Lower leg skin (tissue), 3 donors: ENCODE measurements around the gene IFT122.

ENCODE experiments used
- POLR2A ChIP-seq, 2 donors: fragments of 450-650 bp; IDR thresholded peaks; one replicate each; pipeline ENCODE4 v1.6.1; 2016 to 2017; ENCODE audit warnings: antibody characterized with exemption in 2 of 2, mild to moderate bottlenecking in 1 of 2, moderate library complexity in 1 of 2
- TF ChIP-seq, protein P1 (sequence below), 3 donors: fragments of 450-650 bp; IDR thresholded peaks; one replicate each; pipeline ENCODE4 v1.5.1; 2016; ENCODE audit warnings: antibody characterized with exemption in 3 of 3, mild to moderate bottlenecking in 3 of 3, moderate library complexity in 2 of 3

DNA sequence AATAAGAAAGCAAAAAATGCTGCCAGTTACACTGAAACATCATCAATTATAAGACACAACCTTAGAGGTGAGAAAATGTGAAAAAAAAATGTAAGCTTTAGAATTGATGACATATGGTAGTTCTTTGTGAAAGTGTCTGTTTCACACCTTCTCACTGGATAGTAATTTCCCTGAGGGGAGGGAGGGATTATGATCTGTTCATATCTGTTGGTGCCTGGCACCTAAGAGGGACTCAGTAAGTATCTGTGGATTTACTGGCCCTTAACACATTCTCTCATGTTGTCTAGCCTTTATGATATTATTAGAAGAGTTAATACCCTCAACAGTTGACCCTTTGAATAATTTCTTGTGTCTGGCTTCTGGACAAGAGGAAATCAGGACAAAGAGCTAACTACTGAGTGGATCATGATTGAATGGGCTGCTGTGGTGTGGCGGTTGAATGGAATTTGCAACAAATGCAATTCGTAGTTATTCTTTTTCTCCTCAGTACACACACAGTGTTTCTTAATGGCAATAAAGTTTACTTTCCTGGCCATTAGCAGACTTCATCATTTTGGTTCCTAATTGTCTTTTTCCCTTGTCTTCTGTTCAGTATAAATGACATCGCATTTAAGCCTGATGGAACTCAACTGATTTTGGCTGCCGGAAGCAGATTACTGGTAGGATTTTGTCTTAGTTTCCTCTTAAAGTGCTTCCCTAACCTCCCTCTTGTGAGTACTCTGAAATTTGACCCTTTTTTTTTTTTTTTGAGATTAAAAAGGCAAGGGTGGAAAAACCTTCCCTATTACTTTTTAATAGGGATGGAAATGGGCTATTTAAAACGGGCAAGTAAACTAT, 9.5 kb downstream of the IFT122 start:
- TF ChIP-seq, protein P1, sequence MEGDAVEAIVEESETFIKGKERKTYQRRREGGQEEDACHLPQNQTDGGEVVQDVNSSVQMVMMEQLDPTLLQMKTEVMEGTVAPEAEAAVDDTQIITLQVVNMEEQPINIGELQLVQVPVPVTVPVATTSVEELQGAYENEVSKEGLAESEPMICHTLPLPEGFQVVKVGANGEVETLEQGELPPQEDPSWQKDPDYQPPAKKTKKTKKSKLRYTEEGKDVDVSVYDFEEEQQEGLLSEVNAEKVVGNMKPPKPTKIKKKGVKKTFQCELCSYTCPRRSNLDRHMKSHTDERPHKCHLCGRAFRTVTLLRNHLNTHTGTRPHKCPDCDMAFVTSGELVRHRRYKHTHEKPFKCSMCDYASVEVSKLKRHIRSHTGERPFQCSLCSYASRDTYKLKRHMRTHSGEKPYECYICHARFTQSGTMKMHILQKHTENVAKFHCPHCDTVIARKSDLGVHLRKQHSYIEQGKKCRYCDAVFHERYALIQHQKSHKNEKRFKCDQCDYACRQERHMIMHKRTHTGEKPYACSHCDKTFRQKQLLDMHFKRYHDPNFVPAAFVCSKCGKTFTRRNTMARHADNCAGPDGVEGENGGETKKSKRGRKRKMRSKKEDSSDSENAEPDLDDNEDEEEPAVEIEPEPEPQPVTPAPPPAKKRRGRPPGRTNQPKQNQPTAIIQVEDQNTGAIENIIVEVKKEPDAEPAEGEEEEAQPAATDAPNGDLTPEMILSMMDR (IDR thresholded peaks at IDR 0.05) = no peak
- no peak for TF ChIP-seq POLR2A (IDR thresholded peaks at IDR 0.05)
